OCI-LY7 (cell line): ENCODE data around the gene ADAMTS6. TPM values are rescaled to one million over a fixed set of nuclear protein-coding genes. Genes with fewer than 3 reads are reported as not detected.

Experiments used
- BruUV-seq: library from RNA; stranded (reverse); fragments of 400-500 nt; replicated peaks from 2 replicates; lab custom pipeline; 2021; lab: Mats Ljungman, UMichigan
- CTCF ChIA-PET: fragments of 300-600 bp; sonication (Branson Sonifier 250); formaldehyde crosslinking; loops from one replicate; lab custom pipeline; 2022; ENCODE audit warnings: antibody characterized with exemption; ENCODE audit not compliant: unreplicated experiment; lab: Charles Lee
- POLR2A ChIA-PET: fragments of 300-600 bp; sonication (Branson Sonifier 250); formaldehyde crosslinking; loops from one replicate; lab custom pipeline; 2022; ENCODE audit warnings: antibody characterized with exemption; lab: Charles Lee
- DNase-seq: peaks from one replicate; pipeline ENCODE4 v3.0.0-alpha.2; 2015; ENCODE audit warnings: low spot score
- H2AFZ ChIP-seq: fragments of 200-600 bp; sonication (generic), shearing (Covaris generic); 2 replicates; pipeline ENCODE4 v1.6.1; 2014; ENCODE audit warnings: mild to moderate bottlenecking, antibody characterized with exemption, low read length, moderate library complexity
- H3K27ac ChIP-seq: fragments of 200-600 bp; sonication (generic); 2 replicates; pipeline ENCODE4 v1.5.1; 2014; ENCODE audit warnings: mixed run types, low read depth, mild to moderate bottlenecking, moderate library complexity, low read length, inconsistent platforms; ENCODE audit not compliant: poor library complexity, severe bottlenecking
- H3K36me3 ChIP-seq: fragments of 200-600 bp; sonication (generic); 2 replicates; pipeline ENCODE4 v1.6.1; 2014; ENCODE audit warnings: mild to moderate bottlenecking, antibody characterized with exemption, low read length, moderate library complexity, mixed read lengths; ENCODE audit not compliant: insufficient read depth
- H3K4me1 ChIP-seq: fragments of 200-600 bp; sonication (generic); 2 replicates; pipeline ENCODE4 v1.5.1; 2014; ENCODE audit warnings: mild to moderate bottlenecking, low read length; ENCODE audit not compliant: insufficient read depth, poor library complexity, severe bottlenecking
- H3K4me2 ChIP-seq: fragments of 200-600 bp; sonication (generic); 2 replicates; pipeline ENCODE4 v1.6.1; 2014; ENCODE audit warnings: mild to moderate bottlenecking, low read length
- H3K4me3 ChIP-seq: fragments of 200-600 bp; sonication (generic); 2 replicates; pipeline ENCODE4 v1.5.1; 2014; ENCODE audit warnings: mild to moderate bottlenecking, low read depth, low read length; ENCODE audit not compliant: poor library complexity, severe bottlenecking
- H3K79me2 ChIP-seq: fragments of 200-600 bp; sonication (generic); 2 replicates; pipeline ENCODE4 v1.6.1; 2016; ENCODE audit warnings: low read depth, mild to moderate bottlenecking, low read length, moderate library complexity, mixed read lengths; ENCODE audit not compliant: insufficient read depth
- H3K9me2 ChIP-seq: fragments of 200-600 bp; sonication (generic); 2 replicates; pipeline ENCODE4 v1.6.1; 2016; ENCODE audit warnings: mild to moderate bottlenecking, low read length, mixed read lengths; ENCODE audit not compliant: insufficient read depth
- H3K9me3 ChIP-seq: fragments of 200-600 bp; sonication (generic); 2 replicates; pipeline ENCODE4 v1.6.1; 2014; ENCODE audit warnings: mild to moderate bottlenecking, mixed run types, low read length, mixed read lengths
- H4K20me1 ChIP-seq: fragments of 200-600 bp; sonication (generic); 2 replicates; pipeline ENCODE4 v1.6.1; 2014; ENCODE audit warnings: mild to moderate bottlenecking, antibody characterized with exemption, low read length, moderate library complexity, mixed read lengths; ENCODE audit not compliant: insufficient read depth
- EZH2phosphoT487 ChIP-seq: fragments of 200-600 bp; sonication (generic); IDR thresholded peaks from 2 replicates; pipeline ENCODE4 v1.6.1; 2018; ENCODE audit warnings: low read depth, borderline replicate concordance, mild to moderate bottlenecking, mixed run types, antibody characterized with exemption, low read length, moderate library complexity, mixed read lengths
- intact Hi-C: fragments of 100-400 bp; cut with micrococcal nuclease; formaldehyde crosslinking; loops from one replicate; pipeline ENCODE4 v1.10.0; 2022; ENCODE audit not compliant: unreplicated experiment
- total RNA-seq, 2 experiments: library from RNA; depleted of rRNA in 1 of 2; stranded (reverse); fragments of >200 nt in 1 of 2; shearing (Covaris generic) in 1 of 2; gene quantifications; 2 replicates each; pipeline ENCODE4 v1.2.3, GENCODE V29; 2014 to 2022
- TF ChIP-seq, protein P1 (sequence below): fragments of 200-600 bp; sonication (generic); conservative IDR thresholded peaks from 2 replicates; pipeline ENCODE4 v1.5.1; 2014; ENCODE audit warnings: mild to moderate bottlenecking, antibody characterized with exemption, low read length, moderate library complexity, mixed read lengths

The ADAMTS6 gene
- total RNA-seq, 2 experiments from 2014 or later: 13.9 to 18.1 TPM

DNA sequence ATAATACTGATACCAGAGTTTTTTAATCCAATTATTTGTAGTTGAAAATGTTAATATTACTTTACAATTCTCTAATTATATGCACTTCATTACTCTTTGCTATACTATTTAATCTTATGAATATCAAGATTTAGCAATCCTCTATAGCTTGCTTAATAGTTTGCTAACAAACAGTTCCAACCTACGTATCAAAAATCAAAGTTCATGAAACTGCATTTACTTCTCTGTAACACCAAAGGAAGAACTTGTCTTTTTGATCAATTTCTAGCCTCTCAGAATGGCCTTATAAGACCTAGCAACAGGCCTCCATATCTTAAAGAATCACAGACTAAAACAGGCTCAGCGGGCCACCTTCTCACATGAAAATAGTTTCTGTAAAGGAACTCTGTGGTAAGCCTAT lies 68.9 kb downstream of the ADAMTS6 start:
- no peak overlapping the region for H2AFZ ChIP-seq
- H3K4me3 ChIP-seq: no peak overlapping the region
- intact Hi-C loops: no loop called here
- no peak overlapping the region for H3K4me2 ChIP-seq
- H3K9me2 ChIP-seq: no peaks in the 10 kb centered on the region
- ChIA-PET POLR2A (interaction anchor here (0.8 kb wide), 1 partner anchor 20 kb away, joined by 3 read pairs; no protein-coding TSS in a partner anchor), CTCF (no interaction called here)
- no peak for DNase-seq
- no peaks in the 10 kb centered on the region for H3K4me1 ChIP-seq
- no peaks in the 10 kb centered on the region for H3K36me3 ChIP-seq
- H3K27ac ChIP-seq: no peak overlapping the region
- TF ChIP-seq, protein P1, sequence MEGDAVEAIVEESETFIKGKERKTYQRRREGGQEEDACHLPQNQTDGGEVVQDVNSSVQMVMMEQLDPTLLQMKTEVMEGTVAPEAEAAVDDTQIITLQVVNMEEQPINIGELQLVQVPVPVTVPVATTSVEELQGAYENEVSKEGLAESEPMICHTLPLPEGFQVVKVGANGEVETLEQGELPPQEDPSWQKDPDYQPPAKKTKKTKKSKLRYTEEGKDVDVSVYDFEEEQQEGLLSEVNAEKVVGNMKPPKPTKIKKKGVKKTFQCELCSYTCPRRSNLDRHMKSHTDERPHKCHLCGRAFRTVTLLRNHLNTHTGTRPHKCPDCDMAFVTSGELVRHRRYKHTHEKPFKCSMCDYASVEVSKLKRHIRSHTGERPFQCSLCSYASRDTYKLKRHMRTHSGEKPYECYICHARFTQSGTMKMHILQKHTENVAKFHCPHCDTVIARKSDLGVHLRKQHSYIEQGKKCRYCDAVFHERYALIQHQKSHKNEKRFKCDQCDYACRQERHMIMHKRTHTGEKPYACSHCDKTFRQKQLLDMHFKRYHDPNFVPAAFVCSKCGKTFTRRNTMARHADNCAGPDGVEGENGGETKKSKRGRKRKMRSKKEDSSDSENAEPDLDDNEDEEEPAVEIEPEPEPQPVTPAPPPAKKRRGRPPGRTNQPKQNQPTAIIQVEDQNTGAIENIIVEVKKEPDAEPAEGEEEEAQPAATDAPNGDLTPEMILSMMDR: no peak
- TF ChIP-seq EZH2phosphoT487: no peak
- H4K20me1 ChIP-seq: no peaks in the 10 kb centered on the region
- no peaks in the 10 kb centered on the region for H3K79me2 ChIP-seq
- no TSS peak for BruUV-seq
- 0 out of 2 replicates have a peak, but pooled peaks cover 7% of the 10 kb centered on the region for H3K9me3 ChIP-seq

DNA sequence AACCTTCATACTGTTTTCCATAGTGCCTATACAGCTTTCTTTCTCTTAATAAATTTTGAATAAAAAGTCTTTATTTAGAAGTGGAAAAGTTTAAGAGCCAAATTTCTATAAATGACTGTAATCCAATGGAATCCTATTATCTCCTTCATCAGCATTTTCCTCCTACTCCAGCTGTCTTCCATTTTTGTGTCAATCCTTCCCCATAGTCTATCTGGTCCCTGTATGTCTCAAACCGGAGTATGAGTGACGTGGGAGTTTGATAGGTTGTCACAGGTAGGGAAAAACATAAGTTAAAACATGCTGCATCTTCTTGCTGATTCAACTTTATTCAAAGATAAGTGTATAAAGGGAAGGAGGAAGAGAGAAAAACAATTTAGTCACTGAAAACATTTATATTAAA lies 70.4 kb downstream of the ADAMTS6 start:
- H3K9me2 ChIP-seq: no peaks in the 10 kb centered on the region
- no peak overlapping the region for H3K4me2 ChIP-seq
- H4K20me1 ChIP-seq: no peaks in the 10 kb centered on the region
- no peaks in the 10 kb centered on the region for H3K9me3 ChIP-seq
- no peak overlapping the region for H3K4me3 ChIP-seq
- DNase-seq: no peak
- intact Hi-C loops: no loop called here
- BruUV-seq: no TSS peak
- CTCF ChIA-PET: no interaction called here
- no peaks in the 10 kb centered on the region for H3K79me2 ChIP-seq
- POLR2A ChIA-PET: no interaction called here
- H3K27ac ChIP-seq: no peak overlapping the region
- no peaks in the 10 kb centered on the region for H3K36me3 ChIP-seq
- H2AFZ ChIP-seq: no peak overlapping the region
- TF ChIP-seq, protein P1: no peak
- TF ChIP-seq EZH2phosphoT487: no peak
- no peaks in the 10 kb centered on the region for H3K4me1 ChIP-seq

- intact Hi-C loops: no loop called here
- no peaks in the 10 kb centered on the region for H4K20me1 ChIP-seq
- no peaks in the 10 kb centered on the region for H3K9me2 ChIP-seq
- no peak for DNase-seq
- BruUV-seq: no TSS peak
- no peak for TF ChIP-seq EZH2phosphoT487
- TF ChIP-seq, protein P1: no peak
- H3K27ac ChIP-seq: no peak overlapping the region
- H3K4me1 ChIP-seq: no peaks in the 10 kb centered on the region
- no peak overlapping the region for H3K4me3 ChIP-seq
- H3K4me2 ChIP-seq: no peak overlapping the region
- CTCF ChIA-PET: no interaction called here
- H3K79me2 ChIP-seq: no peaks in the 10 kb centered on the region
- H3K36me3 ChIP-seq: no peaks in the 10 kb centered on the region
- no peaks in the 10 kb centered on the region for H3K9me3 ChIP-seq
- POLR2A ChIA-PET: interaction anchor here (0.6 kb wide), 1 partner anchor 787 kb away, joined by 3 read pairs; no protein-coding TSS in a partner anchor
- H2AFZ ChIP-seq: no peak overlapping the region
These were observed 86.1 kb downstream of the ADAMTS6 start for GRCh38 chr5:65395526-65396155.
